K562 (cell line): ENCODE results near the gene NFKB2. TPM values are rescaled to one million over a fixed set of nuclear protein-coding genes. Genes with fewer than 3 reads are reported as not detected.

Source experiments
- ARID2 ChIP-seq: fragments of 450-650 bp; IDR thresholded peaks from 2 replicates; pipeline ENCODE4 v1.6.1; 2017; ENCODE audit warnings: antibody characterized with exemption, mild to moderate bottlenecking
- CREB1 ChIP-seq, 2 experiments: sonication (generic) in 1 of 2; formaldehyde crosslinking in 1 of 2; IDR thresholded peaks; 2 replicates each; pipeline versions ENCODE4 v1.6.1 to v1.8.0; 2012 to 2022; ENCODE audit warnings: inconsistent platforms in 1 of 2, mild to moderate bottlenecking in 1 of 2, missing genetic modification reagents in 1 of 2, moderate library complexity in 1 of 2
- CXXC5 ChIP-seq: fragments of 250-450 bp; sonication (Bioruptor Pico); IDR thresholded peaks from 2 replicates; pipeline ENCODE4 v1.8.0; 2022; ENCODE audit warnings: inconsistent platforms, mild to moderate bottlenecking, moderate library complexity
- FIP1L1 ChIP-seq: fragments of 200-400 bp; formaldehyde crosslinking; IDR thresholded peaks from 2 replicates; pipeline ENCODE4 v1.6.1; 2018; ENCODE audit warnings: mild to moderate bottlenecking, low read depth, low read length; ENCODE audit not compliant: poor library complexity, severe bottlenecking
- FOXK1 ChIP-seq: sonication (generic); formaldehyde crosslinking; IDR thresholded peaks from 2 replicates; pipeline ENCODE4 v1.8.0; 2022; ENCODE audit warnings: missing genetic modification reagents, mild to moderate bottlenecking, borderline replicate concordance
- GABPB1 ChIP-seq: sonication (generic); formaldehyde crosslinking; IDR thresholded peaks from 2 replicates; pipeline ENCODE4 v1.8.0; 2022; ENCODE audit warnings: mild to moderate bottlenecking, missing genetic modification reagents
- NBN ChIP-seq: fragments of 450-650 bp; IDR thresholded peaks from 2 replicates; pipeline ENCODE4 v1.6.1; 2016; ENCODE audit warnings: low read depth, mild to moderate bottlenecking
- NEUROD1 ChIP-seq: fragments of 150-350 bp; IDR thresholded peaks from 2 replicates; pipeline ENCODE4 v1.6.1; 2014; ENCODE audit warnings: borderline replicate concordance, low read length, low read depth; ENCODE audit not compliant: partially characterized antibody
- NFE2L1 ChIP-seq: fragments of 450-650 bp; IDR thresholded peaks from 2 replicates; pipeline ENCODE4 v1.6.1; 2016; ENCODE audit warnings: missing genetic modification characterization, low read depth, mild to moderate bottlenecking, missing compliant biosample characterization, moderate library complexity, borderline replicate concordance
- SMAD4 ChIP-seq: fragments of 250-450 bp; sonication (Bioruptor Pico); conservative IDR thresholded peaks from 2 replicates; pipeline ENCODE4 v1.8.0; 2021; ENCODE audit warnings: inconsistent platforms, mild to moderate bottlenecking, moderate library complexity
- SMARCA4 ChIP-seq: fragments of 450-650 bp; IDR thresholded peaks from 2 replicates; pipeline ENCODE4 v1.6.1; 2016
- SMARCA5 ChIP-seq: fragments of 450-650 bp; IDR thresholded peaks from 2 replicates; pipeline ENCODE4 v1.6.1; 2016
- SOX6 ChIP-seq: fragments of 450-650 bp; IDR thresholded peaks from 2 replicates; pipeline ENCODE4 v1.6.1; 2014; ENCODE audit warnings: mild to moderate bottlenecking
- SRSF3 ChIP-seq: fragments of 200-400 bp; formaldehyde crosslinking; IDR thresholded peaks from 2 replicates; pipeline ENCODE4 v1.6.1; 2016; ENCODE audit warnings: mild to moderate bottlenecking, low read length, moderate library complexity; ENCODE audit not compliant: insufficient read depth
- TEAD4 ChIP-seq, 2 experiments: sonication (generic) in 1 of 2; formaldehyde crosslinking in 1 of 2; IDR thresholded peaks; 2 replicates each; pipeline versions ENCODE4 v1.6.1 to v1.8.0; 2012 to 2022; ENCODE audit warnings: borderline replicate concordance in 1 of 2, inconsistent platforms in 1 of 2, low read length in 1 of 2, mild to moderate bottlenecking in 1 of 2, missing genetic modification reagents in 1 of 2
- polyA plus RNA-seq, 8 experiments: library from polyadenylated mRNA; depleted of rRNA in 4 of 8; stranded (reverse) in 5 of 8; unstranded in 3 of 8; fragments of >200 nt; fragmentation: Nextera tagmentation in 2 of 8; fragmentation: Illumina TruSeq in 1 of 8; extraction: Ambion mirVana in 2 of 8; extraction: Trizol in 1 of 8; gene quantifications; 2 replicates each; pipeline versions ENCODE4 v1.2.1 to v1.2.3, GENCODE V29; 2011 to 2014; ENCODE audit warnings: inconsistent platforms in 1 of 8, missing spikeins in 1 of 8
- total RNA-seq, 7 experiments: library from RNA; depleted of rRNA in 6 of 7; stranded (reverse); fragments of >200 nt in 6 of 7; fragmentation: Illumina TruSeq in 2 of 7; extraction: Trizol in 2 of 7; gene quantifications; 2 replicates each; pipeline versions ENCODE4 v1.2.1 to v1.2.3, GENCODE V29; 2011 to 2021; ENCODE audit warnings: low replicate concordance in 1 of 7
- TF ChIP-seq, protein P1 (sequence below): IDR thresholded peaks from 2 replicates; pipeline ENCODE4 v1.6.1; 2011; ENCODE audit warnings: borderline replicate concordance, low read depth, mild to moderate bottlenecking, moderate library complexity, low read length; ENCODE audit not compliant: insufficient read depth, poor library complexity, severe bottlenecking
- TF ChIP-seq, protein P2 (sequence below): fragments of 250-450 bp; sonication (Bioruptor Pico); IDR thresholded peaks from 2 replicates; pipeline ENCODE4 v1.4.0; 2020; ENCODE audit warnings: mild to moderate bottlenecking
- TF ChIP-seq, protein P3 (sequence below): fragments of 250-450 bp; sonication (Bioruptor Pico); IDR thresholded peaks from 2 replicates; pipeline ENCODE4 v1.5.0; 2021
- TF ChIP-seq, protein P4 (sequence below): sonication (generic); formaldehyde crosslinking; IDR thresholded peaks from 2 replicates; pipeline ENCODE4 v1.5.0; 2020; ENCODE audit warnings: missing genetic modification reagents

The NFKB2 gene
- total and polyA plus RNA-seq, 9 of the 15 experiments (the other 6 are each of a cell fraction or from before 2014, with no cell fraction given) = 0.07 to 20.3 (median 7.9) TPM

DNA sequence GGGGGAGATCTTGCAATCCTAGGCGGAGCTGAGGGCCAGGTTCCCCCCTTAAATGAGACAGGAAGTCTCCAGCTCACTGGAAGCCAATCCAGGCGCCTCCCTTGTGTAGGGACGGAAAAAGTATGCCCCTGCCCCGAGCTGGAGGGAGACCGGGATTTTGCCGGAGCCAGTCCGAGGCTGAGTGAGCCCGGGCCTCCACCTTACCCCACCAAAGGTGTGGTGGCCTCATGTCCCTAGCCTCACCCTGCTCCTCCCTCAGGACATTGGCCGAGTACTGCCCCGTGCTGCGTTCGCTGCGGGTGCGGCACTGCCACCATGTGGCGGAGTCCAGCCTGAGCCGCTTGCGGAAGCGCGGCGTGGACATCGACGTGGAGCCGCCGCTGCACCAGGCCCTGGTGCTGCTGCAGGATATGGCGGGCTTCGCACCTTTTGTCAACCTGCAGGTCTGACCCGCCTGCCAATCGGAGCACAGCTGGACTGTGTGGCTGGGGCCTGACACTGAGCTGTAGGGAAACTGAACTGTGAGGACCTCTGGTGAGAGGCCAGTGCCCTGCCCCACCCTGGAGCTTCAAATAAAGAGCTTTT, 27.1 kb downstream of the NFKB2 start (continued):
- 0 out of 2 replicates have a peak, but pooled peaks have one; percentile 38 for TF ChIP-seq NBN
- peak; percentile 69 for TF ChIP-seq FIP1L1
- peak; percentile 18; the same call in 1 of the 2 replicates for TF ChIP-seq ARID2
- 0 out of 2 replicates have a peak, but pooled peaks have one; percentile 33 for TF ChIP-seq TEAD4 (IDR thresholded peaks at IDR 0.05; ENCODE audit: low read length)
- TF ChIP-seq TEAD4 (CRISPR knock-in tag; IDR thresholded peaks at IDR 0.05; ENCODE audit: borderline replicate concordance) = no peak
- TF ChIP-seq SMAD4 (CRISPR knock-in tag) = 0 out of 2 replicates have a peak, but pooled peaks have one; percentile 48
- peak; percentile 77 for TF ChIP-seq SMARCA4
- peak; percentile 51; the same call in 1 of the 2 replicates for TF ChIP-seq CREB1 (IDR thresholded peaks at IDR 0.05)
- peak; percentile 62; the same call in 1 of the 2 replicates for TF ChIP-seq CREB1 (CRISPR knock-in tag; IDR thresholded peaks at IDR 0.05)
- no peak for TF ChIP-seq SMARCA5
- TF ChIP-seq, protein P1, sequence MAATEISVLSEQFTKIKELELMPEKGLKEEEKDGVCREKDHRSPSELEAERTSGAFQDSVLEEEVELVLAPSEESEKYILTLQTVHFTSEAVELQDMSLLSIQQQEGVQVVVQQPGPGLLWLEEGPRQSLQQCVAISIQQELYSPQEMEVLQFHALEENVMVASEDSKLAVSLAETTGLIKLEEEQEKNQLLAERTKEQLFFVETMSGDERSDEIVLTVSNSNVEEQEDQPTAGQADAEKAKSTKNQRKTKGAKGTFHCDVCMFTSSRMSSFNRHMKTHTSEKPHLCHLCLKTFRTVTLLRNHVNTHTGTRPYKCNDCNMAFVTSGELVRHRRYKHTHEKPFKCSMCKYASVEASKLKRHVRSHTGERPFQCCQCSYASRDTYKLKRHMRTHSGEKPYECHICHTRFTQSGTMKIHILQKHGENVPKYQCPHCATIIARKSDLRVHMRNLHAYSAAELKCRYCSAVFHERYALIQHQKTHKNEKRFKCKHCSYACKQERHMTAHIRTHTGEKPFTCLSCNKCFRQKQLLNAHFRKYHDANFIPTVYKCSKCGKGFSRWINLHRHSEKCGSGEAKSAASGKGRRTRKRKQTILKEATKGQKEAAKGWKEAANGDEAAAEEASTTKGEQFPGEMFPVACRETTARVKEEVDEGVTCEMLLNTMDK = peak; percentile 95
- peak; percentile 23; the same call in 1 of the 2 replicates for TF ChIP-seq SOX6
- TF ChIP-seq, protein P2, sequence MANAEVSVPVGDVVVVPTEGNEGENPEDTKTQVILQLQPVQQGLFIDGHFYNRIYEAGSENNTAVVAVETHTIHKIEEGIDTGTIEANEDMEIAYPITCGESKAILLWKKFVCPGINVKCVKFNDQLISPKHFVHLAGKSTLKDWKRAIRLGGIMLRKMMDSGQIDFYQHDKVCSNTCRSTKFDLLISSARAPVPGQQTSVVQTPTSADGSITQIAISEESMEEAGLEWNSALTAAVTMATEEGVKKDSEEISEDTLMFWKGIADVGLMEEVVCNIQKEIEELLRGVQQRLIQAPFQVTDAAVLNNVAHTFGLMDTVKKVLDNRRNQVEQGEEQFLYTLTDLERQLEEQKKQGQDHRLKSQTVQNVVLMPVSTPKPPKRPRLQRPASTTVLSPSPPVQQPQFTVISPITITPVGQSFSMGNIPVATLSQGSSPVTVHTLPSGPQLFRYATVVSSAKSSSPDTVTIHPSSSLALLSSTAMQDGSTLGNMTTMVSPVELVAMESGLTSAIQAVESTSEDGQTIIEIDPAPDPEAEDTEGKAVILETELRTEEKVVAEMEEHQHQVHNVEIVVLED (CRISPR knock-in tag) = peak; percentile 58; the same call in 1 of the 2 replicates
- TF ChIP-seq NEUROD1 = peak; percentile 50
- TF ChIP-seq, protein P3, sequence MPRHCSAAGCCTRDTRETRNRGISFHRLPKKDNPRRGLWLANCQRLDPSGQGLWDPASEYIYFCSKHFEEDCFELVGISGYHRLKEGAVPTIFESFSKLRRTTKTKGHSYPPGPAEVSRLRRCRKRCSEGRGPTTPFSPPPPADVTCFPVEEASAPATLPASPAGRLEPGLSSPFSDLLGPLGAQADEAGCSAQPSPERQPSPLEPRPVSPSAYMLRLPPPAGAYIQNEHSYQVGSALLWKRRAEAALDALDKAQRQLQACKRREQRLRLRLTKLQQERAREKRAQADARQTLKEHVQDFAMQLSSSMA (CRISPR knock-in tag) = no peak
- no peak for TF ChIP-seq NFE2L1 (tag)
- TF ChIP-seq GABPB1 (CRISPR knock-in tag) = peak; percentile 63
- TF ChIP-seq, protein P4, sequence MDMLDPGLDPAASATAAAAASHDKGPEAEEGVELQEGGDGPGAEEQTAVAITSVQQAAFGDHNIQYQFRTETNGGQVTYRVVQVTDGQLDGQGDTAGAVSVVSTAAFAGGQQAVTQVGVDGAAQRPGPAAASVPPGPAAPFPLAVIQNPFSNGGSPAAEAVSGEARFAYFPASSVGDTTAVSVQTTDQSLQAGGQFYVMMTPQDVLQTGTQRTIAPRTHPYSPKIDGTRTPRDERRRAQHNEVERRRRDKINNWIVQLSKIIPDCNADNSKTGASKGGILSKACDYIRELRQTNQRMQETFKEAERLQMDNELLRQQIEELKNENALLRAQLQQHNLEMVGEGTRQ (CRISPR knock-in tag) = peak; percentile 71
- TF ChIP-seq FOXK1 (CRISPR knock-in tag) = 0 out of 2 replicates have a peak, but pooled peaks have one; percentile 76
- peak; percentile 90 for TF ChIP-seq CXXC5 (CRISPR knock-in tag)
- TF ChIP-seq SRSF3 = no peak
